Activated CD4-positive, alpha-beta T cell treated with anti-CD3 and anti-CD28 coated beads for 4 hours (primary cell): ENCODE data around the gene PIEZO2.

Experiments
- DNase-seq, 2 donors: peaks; one replicate each; pipeline ENCODE4 v3.0.0-alpha.2; 2020

The PIEZO2 gene

DNA sequence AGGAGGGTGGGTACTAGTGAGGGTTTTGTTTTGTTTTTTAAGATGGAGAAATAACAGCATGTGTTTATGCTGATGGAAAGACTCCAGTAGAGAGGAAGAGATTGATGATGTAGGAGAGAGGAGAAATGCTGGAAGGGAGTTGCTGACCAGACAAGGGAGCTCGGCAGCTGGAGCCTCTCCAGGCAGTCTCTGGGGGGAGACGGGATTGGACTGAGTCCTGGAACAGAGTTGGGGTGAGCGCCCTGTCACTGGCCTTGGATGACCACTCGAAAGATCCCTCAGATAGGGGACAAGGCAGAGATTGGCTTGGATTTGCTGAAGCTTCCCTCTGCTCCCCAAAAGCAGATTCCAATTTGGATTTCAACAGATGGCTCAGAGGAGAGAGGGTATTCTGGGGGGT is 425.9 kb downstream of the PIEZO2 start:
- no peak for DNase-seq

DNA sequence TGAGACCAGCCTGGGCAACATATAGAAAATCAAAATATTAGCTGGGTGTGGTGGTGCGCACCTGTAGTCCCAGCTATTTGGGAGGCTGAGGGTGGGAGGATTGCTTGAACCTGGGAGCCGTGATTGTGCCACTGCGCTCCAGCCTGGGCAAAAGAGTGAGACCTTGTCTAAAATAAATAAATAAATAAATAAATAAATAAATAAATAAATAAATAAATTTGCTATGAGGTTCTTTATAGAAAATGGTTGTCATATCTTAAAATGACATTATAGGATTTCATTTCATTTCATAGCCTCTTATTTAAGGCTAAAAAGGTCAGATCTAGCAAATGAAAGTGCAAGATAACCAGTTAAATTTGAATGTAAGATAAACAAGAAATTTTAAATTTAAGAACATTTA is 430.6 kb downstream of the PIEZO2 start:
- DNase-seq, result no peak

DNA sequence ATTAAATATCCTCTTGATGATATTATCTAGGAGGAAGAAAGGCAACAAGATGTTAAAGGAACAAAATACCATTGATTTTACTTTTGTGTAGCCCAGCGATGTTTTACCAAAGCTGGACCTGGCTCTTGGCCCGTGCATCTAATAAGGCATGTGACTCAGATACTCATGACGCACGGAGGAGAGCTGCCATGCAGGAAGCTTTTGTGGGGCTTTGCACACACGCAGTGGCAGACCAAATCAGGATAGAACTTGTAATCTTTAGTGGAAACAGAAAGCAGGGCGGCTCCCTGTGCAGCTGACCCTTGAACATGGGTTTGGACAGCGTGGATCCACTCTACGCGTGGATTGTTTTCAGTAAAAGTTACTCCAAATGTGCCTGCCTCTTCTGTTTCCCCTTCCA is 433.6 kb downstream of the PIEZO2 start:
- DNase-seq, result no peak

DNA sequence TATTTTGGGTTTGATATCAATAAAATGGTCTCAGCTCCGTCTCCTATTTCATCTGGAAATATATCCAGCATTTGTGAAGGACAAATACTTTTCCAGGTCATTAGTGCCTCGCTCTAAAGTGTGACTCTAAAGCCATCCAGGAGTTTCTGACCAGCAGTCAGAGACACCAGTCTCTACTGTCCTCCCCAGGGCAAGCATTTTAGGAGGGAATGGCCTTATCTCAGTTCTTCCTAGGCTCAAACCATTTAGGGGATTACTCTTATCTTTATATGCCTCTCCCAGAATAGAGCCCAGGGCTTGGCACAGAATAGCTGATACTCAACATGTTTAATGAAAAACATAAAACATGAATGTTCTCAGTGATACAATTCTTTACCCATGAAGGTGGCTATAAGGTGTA is 436.0 kb downstream of the PIEZO2 start:
- no peak for DNase-seq

DNA sequence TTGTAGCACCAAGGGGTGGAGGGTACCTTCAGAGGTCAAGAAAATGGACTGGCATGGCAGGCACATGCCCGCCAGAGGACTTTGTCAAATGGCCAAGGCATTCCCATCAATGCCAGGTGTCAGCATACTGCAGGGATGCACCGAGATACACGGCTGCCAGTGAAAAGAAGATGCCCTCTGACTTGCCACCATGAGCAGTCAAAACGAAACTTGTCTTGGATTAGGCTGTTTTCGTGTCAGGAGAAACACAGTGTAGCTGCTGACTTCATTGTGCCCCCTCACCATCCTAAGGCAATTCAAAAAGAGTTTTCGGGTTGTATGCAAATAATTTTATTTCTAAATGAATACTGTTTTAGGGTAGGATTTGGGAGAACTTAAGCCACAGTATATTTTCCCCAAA is 442.1 kb downstream of the PIEZO2 start:
- no peak for DNase-seq

DNA sequence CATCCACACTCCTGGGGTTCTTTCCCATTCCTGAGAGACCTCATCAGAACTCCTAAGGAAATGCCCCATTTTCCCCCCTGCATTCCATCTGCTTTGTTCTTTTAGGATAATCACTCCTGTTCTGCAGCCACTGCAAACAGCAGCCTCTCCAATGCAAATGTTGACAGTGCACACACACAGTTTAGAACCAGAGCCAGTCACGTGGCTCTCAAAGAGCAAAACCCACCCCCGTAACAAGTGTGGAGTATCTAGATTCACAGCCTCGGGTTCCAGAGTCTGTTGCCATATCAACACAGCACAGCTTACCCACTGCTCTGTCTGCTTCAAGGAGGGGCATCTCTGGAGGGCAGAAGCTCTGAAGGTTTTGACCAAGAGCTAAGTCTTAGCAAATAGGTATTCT is 443.6 kb downstream of the PIEZO2 start:
- DNase-seq, result no peak

DNA sequence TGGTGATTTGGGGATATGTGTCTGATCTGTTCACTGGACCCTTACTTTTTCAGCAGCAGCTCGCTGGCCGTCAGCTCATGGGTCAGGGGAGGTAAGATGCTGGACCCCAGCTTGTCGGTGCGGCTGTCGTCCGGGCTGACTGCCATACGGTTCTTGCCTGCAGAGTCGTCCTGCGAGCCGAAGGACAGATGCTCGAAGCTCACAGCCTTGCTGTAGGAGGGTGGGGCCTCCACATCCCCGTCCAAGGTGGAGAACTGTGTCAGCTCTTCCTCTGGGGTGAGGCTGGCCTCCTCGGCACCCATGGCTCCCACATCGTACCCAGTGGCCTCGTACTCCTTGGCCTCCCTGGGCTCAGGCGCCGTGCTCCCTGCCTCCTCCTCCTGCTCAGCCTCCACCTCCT is 444.1 kb downstream of the PIEZO2 start:
- no peak for DNase-seq

DNA sequence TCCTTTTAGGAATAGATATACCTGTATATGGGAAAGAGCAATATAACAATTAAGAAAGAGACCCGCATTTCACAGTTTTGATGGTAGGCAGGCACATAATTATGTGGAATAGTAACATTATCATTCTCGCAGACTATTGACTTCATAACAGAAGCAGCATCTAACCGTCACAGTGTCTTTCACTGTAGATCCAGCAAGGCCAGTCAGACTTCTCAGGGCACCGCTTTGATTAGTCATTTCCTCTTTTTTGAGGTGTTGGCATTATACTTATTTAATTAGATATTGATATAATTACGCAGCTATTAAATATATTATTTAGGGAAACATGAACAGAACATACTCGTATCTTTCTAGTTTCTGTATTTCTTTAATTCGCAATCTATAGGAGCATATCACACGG is 447.2 kb downstream of the PIEZO2 start:
- no peak for DNase-seq

DNA sequence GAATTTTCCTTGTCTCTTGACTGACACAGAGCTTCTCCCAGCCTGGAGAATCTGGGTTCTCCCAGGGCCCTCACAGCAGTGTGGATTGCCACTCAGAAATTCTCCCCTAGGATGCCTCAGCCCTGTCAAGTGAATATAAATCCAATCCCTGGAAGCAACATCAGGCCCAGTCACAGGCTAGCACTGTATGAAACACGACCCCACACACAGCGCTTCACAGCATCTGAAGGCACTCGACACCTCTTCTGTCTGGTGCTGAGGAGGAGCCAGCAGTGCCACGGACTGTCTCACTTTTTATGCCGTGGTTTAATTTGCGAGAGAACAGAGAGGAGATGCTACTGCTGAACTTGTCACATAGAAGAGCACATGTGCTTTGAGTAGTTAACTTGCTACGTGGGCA is 459.0 kb downstream of the PIEZO2 start:
- no peak for DNase-seq

DNA sequence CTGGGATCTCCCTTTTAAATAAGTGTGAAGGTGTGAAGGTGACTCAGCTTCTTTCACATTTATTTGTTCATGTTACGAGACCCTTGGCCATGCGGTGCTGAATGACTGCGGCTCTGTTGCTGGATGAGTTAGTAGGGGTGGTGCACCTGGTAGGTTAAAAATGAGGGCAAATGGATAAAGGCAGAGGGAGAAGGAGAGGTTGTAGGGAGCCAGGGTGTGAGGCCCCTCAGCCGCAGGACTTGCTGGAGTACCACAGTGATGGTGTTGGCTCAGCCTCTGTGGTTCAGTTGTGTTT is 459.4 kb downstream of the PIEZO2 start:
- no peak for DNase-seq

DNA sequence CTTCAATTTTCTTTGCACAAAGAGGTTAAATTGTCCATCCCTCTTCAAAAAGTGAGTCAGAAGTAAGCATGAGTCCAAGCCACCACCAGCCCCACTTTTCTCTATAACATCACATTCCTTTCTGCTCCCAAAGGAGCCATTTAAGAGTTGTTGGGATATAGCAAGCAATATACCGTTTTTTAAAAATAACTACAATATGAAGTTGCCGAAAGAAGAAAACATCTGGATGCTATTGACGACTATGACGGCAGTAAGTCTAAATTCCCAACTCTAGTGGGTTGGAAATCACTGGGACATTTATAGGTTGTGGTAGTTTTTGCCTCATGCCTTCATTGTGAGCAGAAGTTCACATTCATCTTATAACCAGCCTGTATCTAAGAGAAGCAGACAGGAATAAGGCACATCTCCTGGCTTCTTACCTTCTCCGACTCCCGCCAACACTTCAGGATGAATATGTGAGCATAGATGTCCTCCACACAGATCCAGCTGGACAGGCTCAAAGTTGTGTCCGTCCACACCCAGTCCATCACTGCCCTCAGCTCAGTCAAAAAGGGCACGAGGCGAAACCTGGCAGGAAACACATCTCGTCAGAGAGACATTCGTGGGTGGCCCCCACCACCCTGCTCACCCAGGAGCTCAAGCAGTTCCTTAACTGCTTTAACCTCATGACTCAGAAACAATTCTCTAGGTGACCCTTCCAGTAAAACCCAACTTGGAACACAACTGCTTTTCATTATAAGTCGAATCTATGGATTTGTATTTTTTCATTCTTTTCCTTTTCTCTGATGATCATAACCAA is 459.9 kb downstream of the PIEZO2 start:
- DNase-seq, result no peak

DNA sequence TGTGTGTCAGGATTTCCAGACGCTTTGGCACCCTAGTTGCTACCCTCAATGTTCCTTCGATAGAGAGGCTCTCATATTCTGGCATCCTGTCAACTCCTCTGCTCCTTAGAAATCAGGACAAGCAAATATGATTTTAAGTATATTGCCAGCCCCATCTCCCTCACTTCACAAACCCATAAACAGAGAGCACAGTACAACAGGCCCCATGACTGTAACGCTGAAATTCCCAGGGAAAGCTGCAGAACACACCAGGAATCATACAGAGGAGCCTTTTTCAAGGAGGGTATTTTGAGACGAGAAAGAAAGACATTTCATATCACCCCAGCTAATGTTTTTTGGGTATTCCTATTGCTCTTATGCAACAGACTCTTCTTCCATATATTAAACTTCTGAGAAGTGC is 460.6 kb downstream of the PIEZO2 start:
- DNase-seq, result no peak

DNA sequence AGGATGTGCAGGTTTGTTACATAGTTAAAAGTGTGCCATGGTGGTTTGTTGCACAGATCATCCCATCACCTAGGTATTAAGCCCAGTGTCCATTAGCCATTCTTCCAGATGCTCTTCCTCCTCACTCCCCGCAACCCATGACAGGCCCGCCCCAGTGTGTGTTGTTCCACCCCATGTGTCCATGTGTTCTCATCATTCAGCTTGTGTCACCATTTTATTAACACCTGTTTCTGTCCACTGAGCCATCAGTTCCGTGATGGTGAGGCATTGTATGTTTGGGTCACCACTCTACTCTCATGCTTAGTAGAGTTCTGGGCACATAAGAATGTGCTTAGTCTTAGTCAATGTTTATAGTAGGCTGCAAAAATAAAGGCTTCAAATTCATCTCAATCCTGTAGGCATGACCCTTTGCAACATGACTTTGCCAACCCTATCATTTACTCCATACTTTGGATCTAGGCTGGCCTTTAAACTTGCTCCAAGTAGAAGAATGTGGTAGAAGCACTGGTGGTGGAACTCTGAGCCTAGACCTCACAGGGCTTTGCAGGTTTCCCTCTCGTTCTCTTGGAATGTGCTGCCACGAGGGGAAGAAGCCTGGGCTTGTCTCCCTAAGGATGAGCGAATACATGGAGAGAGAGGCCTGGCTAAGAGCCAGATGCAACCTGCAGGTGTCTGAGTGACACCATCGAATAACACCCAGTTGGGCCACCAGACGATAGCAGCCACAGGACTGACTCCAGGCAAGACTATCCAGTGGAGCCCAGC is 462.0 kb downstream of the PIEZO2 start:
- no peak for DNase-seq

DNA sequence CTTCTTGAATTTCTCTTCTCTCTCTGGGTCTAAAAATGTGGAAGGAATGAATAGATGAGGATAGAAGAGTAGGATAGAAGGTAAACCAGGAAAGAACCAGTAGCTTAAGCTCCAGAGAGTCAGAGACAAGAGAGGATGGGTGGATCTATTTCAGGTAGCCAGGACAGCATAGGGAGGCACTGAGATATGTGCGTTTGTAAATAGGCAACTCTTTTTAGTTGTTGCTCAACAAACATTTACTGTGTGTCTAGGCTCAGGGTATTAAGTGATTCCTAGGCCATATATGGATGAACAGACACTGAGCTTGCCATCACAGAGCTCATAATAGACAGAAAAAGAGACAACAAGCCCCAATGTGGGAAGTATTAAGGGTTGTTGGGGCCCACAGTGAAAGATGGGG is 463.1 kb downstream of the PIEZO2 start:
- DNase-seq, result no peak

DNA sequence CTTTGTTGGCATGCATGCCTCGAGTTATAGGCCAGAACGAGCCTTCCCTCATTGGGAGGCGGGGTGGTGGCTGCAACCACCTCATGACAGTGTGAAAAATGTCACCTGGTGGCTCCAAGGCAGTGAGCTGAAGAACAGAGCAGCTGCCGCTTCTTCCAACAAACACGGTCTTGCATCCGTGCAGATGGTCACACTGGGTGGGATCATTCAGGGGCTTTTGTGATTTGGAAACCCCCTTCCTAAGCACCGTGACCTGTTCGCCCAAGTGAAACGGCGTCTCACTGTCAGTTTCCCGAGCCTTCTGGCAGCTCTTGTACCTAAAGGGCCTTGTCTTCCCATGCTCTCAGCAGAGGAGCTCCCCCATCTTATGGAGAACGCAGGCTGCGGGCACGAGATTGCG is 463.9 kb downstream of the PIEZO2 start:
- no peak for DNase-seq

DNA sequence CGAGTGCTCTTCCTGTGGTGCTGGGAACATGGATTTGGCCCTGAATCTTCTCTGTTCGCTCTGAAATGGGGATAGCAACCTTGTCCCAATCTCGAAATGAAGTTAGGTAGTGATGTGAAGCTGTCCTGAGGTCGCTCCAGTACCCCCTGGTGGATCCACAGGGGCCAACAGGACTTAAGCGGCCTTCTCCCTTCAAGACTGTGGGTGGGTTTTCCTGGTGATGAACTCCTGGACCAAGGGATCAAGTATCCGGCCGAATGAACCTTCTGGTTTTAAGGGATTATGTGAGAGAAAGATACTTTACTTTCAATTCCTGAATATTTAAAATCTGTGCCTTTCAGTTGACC is 467.0 kb downstream of the PIEZO2 start:
- DNase-seq, result no peak

DNA sequence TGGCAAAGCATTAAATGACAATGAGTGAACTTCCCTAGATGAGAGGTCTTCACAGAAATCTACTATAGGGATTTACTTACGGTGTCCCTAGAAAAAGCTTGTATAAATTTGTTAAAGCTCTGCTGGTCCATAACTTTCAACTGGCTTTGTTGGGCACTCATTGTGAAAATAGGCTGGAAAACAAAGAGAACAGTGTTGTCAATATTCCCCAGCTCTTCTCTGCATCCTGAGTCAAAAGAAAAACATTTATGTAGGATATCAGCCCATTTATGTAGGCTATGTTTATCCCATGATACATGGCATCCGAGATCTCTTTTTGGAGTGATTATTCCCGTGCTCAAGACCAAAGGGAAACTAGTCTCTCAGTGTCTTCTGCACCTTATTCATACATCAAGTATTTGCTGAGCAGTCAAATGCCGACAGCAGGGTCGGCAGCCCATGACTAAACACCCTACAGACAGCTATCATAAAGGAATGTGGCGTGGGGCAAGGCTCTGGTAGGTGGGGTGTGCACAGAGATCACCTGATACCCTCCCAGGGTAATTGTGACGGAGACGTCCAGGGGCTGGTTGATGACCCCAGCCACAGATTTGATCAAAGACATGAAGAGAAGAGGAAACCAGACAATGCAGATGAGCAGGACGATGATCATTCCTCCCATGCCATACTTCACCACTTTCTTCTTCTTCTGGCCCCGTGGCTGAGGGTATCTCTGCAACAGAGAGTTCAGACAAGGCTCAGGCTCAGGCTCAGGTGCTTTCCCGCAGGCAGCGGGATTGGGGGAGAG is 467.6 kb downstream of the PIEZO2 start:
- no peak for DNase-seq

DNA sequence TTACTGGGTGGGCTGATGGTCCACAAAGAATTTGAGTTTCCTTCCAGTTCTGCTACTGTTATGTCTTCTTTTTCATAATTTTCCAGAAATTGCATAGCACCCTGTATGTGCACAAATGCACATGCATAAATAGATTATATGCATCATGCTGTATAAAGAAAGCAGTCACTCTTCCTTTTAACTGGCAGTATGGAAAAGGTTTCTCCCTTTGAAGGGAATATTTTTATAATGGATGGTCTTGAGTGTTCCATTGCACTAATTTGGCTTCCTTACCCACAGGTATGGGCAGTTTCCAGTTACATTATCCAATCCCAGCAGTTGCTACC is 469.1 kb downstream of the PIEZO2 start:
- DNase-seq, result no peak

DNA sequence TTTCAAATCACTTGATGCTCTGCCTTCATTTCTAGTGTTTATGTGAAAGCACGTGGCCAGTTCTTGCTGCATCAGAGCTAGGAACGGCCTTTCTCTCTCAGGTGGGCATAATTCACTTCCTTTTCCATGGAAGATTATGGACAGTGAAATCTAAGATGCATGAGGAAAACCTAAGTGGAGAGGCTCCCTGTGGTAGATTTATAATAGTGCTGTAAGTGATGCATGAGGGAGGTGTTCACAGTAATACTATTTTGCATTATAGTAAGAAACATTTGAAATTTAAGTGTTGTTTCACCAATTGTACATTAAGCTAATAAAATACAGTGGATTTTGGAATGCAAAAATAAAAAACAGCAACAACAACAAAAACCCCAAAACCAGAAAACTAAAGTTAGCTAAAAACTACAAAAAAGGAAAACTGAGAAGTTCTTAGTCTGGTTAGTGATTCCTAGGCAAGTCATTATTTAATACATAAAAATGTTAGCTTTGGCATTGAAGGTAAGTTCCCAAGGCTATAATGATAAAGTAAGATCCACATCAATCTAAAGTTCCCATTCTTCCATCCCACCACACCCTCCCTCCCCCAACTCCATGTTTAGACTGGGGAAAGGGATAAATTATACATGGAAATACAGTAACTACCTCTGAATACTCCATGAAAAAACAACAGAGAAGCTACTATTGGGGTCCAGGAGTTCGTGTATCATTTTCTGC is 469.7 kb downstream of the PIEZO2 start:
- no peak for DNase-seq

DNA sequence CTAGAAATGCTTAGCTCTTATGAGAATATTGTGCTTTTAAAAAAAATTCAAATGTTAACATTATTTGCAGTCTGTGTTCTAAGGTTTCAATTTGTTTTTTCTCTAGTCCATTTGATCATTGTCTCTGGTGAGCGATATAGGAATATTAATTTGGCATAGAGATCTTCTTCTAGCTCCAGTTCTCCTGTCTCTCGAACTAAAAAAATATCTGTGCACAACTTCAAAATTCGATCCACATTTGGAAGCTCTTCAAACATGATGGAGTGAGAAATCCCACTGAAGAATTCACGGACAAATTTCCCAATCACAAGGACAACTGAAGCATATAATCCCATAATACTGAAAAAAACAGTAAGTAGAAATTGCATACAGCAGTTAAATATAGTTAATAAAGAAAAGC is 477.9 kb downstream of the PIEZO2 start:
- no peak for DNase-seq

DNA sequence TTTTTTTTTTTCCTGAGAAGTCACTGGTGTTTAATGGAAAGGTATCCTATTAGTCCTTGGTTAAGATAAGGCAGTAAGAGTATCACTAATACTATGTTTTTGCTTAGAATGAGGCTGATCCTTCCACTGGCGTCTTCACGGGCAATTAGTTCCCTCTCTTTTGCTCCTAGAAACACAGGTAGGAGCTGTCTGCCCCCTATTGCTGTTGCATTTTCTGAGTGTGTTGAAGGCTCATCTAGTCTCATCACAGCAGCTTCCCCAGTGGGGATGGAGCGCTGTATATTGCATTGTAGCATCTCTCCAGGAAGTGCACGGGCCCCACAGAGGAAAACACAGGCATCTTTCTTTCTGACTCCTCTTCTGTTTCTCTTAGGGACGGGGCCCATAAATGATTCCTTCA is 478.5 kb downstream of the PIEZO2 start:
- DNase-seq, result no peak

DNA sequence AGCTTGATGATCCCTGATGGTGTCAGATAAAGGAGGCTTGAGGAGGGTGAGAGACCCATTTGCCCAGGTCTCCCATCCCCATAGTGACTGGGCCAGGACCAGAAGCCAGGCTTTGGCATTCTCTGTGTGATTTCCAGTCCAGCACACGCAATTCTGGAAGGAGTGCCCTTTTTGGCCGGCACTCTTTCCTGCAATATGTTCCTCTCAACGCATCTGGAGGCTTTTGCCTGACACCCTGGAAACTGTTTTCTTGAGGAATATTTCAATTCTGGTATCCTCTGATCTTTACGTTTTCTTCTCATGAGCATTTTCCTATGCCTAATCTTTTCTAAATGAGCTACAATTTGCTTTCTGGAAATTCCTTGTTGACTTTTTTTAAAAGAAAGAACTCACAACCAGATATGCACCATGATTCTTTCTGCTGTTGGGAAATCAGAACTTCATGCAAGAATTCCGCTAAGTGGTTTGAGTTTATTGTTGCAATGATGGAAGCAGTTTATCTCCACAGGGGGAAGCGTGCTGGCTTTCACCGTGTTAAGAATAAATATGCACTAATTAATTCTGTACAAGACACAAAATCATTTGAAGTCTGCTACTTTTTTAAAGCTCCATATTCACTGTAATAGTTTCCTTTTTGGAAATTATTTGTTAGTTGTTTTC is 479.8 kb downstream of the PIEZO2 start:
- DNase-seq, result no peak

DNA sequence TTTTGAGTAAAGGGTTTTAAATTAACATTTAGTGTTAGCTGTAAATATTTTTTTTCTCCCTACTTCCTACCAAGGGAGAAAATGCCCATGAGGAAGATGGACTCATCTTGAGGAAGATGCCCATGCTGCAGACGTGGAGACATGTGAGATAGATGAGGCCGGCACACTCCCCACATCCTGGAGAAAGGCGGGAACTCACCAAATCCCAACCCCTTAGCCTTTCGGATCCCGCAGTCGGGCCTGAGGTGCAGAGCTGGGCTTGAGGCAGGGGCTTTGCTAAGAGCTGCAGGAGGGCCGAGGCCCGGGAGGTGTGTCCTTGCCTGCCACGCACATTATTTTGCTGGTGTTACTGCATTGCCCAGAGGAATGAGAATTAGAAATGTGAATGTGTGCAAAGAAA is 485.6 kb downstream of the PIEZO2 start:
- no peak for DNase-seq
